ENCODE results near the gene DYRK4.

The DYRK4 gene

DNA sequence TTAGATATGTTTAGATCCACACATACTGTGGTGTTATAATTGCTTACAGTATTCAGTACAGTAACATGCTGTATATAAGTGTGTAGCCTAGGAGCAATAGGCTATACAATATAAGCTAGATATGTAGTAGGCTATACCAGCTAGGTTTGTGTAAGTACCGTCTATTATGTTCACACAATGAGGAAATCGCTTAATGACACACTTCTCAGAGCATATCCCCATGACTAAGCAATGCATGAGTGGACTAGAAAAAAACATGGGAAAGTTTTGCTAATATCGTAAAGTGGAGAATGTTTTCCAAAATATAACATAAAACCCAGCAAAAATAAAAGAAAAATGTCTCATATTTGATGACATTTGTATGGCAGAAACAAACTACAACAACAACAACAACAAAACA is 59.5 kb downstream of the DYRK4 start:
- no peak for DNase-seq (ENCODE audit: low read depth)

GRCh38 chr12:4626543-4626942 is 64.5 kb downstream of the DYRK4 start:
- DNase-seq (ENCODE audit: low read depth): no peak

DNA sequence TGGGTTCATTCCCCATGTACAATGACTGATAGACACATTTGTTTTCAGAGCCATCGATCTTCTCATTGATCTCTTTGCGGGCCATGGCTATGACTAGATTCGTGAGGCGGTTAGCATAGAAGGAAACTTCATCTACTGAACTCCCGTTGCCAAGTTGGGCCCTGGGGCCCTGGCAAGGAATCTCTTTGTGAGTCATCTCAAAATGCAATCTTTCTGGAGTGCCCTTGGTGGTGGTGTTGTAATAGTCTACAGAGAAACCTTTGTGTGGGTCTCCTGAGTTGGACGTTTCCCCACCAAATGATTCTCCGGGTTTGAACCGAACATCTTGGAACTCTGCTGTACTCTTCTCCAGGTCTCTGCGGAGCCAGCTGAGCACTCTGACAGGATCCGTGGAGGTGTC is 66.4 kb downstream of the DYRK4 start:
- DNase-seq (ENCODE audit: low read depth): no peak

- DNase-seq (ENCODE audit: low read depth): no peak
These were observed 68.3 kb downstream of the DYRK4 start for GRCh38 chr12:4630262-4630661.

DNA sequence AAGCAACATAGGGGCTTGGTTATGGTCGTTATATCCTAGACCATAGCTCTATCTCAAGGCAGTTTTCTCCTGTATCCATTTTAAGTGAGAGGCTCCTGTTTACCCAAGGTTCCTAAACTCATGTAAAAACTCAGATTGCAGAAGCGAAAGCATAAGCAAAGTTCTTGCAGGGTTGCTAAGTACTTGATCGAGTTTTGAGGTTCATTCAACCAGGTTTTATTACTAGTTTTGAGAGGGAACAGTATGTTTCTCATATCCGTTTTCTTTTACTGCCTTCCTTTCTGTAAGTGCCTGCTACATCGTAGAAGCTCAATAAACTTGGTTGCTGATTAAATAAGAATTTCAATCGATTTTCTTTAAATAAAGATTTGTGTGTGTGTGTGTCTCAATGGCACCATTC is 81.7 kb downstream of the DYRK4 start:
- DNase-seq (ENCODE audit: low read depth): no peak

DNA sequence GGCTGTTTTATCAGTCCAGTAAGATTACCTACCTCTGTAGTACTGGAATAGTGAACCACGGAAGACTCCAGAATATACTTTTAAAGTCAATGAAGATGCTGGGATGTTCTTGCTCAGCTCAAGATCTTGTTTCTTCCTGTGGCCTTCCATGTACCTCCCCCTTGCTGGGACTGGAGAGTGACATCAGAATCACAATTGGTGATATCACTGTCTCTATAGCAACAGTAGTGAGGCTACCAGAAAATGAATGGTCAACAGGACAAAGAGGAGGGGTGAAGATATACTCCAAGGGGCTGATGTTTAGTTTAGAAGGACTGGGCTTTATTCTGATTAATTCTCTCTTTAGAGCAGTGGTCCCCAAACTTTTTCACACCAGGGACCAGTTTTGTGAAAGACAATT is 83.0 kb downstream of the DYRK4 start:
- no peak for DNase-seq (ENCODE audit: low read depth)

DNA sequence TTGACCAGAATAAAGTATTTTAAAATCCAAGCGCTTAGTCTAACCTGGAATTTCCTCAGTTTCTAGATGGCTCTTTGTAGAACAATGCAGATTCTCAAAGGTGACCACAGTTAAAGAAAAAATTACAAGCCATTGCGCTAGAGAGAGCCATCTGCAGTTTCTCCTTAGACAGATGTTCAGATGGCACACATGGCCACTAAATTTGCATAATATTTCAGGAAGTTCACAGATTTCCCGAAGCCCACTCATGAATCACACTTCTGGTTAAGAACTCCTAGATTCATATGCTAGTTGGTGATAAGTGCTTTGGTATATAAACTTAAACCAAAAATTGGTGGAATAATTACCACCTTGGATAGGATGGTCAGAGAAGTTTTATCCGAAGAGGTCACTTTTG is 86.1 kb downstream of the DYRK4 start:
- no peak for DNase-seq (ENCODE audit: low read depth)

DNA sequence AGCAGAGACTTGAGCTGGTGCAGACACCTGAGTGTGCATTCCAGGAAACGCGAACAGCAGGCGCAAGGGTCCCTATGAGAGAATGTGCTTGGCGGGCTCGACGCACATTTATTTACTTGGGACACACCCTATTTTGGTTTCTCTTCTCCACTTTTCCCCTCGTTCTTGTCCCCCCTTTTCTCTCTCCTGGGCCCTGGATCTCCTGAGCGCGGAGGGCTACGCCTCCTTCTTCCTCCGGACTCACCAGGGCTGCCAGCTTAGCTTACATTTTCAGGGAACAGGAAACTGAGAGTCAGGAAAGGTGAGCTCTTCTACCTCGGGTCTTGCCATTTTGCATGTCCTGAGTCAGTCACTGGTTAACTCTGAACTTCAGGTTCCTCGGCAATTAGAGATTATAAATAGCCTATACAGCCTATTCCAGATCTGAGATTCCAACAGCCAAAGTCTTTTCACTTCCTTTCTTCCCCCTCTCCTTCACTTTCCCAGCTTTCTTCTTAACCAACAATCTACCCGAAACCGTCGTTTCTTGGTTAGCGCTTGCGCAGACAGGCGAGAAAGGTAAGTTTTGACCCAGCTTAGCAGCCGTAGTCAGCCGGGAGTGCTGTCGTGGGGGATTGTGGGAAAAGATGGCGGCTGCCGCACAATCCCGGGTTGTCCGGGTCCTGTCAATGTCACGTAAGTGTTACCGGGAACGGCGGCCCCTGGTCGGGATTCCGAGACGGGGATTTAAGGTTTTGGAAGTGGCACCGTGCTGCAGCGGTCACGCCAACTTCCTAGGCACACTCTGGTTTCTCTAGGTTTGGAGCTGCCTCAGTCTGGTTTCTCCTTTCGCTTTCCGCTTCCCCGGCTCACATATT is 86.7 kb downstream of the DYRK4 start, which contains the start of the genes AKAP3 and NDUFA9:
Gene AKAP3, minus strand, starts transcription at position 551 of the 857 bp plus-strand sequence. CDS start 10,855 bp downstream, outside the sequence.
Gene NDUFA9, plus strand, starts transcription at position 614 of the 857 bp plus-strand sequence. Its CDS starts 13 bp downstream, at position 627.
- peak; percentile 69 for DNase-seq (ENCODE audit: low read depth)

GRCh38 chr12:4649358-4649661 is 87.3 kb downstream of the DYRK4 start:
- DNase-seq (ENCODE audit: low read depth): no peak

DNA sequence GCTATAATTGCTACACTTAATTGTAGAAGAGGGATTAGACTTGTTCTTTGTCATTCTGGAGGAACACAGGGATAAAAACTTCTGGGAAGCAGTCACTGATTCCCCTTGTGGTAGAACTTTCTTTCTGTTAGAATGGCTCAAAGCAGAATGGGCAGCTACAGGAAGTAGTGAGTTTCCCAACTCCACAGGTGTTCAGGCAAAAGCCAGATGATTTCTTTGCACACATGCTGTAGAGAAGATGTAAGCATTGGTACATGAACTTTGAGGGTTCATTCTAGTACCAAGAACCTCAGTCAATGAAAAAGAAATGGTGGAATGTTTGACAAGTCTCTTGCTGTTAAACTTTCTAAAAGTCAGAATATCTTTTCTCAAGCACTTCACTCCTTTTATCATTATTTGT is 91.2 kb downstream of the DYRK4 start:
- no peak for DNase-seq (ENCODE audit: low read depth)

GRCh38 chr12:4653691-4654090 is 91.7 kb downstream of the DYRK4 start:
- DNase-seq (ENCODE audit: low read depth): no peak
